Dedifferentiated amniotic fluid mesenchymal stem cell (primary cell): ENCODE results near the gene DDTL.
"Not testable (repeated sequence)": the region's sequence is repeated elsewhere in the genome, so short reads cannot be mapped to it uniquely, and the experiment has no call there.

Source experiments
- DNase-seq: peaks from one replicate; pipeline ENCODE4 v3.0.0-alpha.2; 2016; ENCODE audit errors: extremely low spot score

DDTL gene

DNA sequence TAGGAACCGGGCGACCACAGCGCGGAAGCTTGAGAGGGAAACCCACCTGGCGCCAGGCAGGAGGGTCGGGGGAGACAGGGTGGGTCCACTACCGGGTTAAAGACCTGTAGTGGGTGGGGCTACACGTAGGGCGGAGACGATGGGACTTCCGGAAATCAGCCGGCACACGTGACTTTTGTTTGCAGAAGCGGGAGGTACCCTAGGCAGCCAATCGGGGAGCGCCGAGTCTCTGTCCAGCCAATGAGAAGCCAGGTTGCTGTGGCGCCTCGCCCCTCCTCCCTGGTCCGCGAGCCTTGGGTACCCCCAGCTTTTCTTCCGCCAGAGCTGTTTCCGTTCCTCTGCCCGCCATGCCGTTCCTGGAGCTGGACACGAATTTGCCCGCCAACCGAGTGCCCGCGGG, at the start of gene DDTL:
DDTL (plus strand) TSS at position 321 of the 400 bp plus-strand sequence; CDS start at position 348, 27 bp downstream.
- not testable (repeated sequence) for DNase-seq

DNA sequence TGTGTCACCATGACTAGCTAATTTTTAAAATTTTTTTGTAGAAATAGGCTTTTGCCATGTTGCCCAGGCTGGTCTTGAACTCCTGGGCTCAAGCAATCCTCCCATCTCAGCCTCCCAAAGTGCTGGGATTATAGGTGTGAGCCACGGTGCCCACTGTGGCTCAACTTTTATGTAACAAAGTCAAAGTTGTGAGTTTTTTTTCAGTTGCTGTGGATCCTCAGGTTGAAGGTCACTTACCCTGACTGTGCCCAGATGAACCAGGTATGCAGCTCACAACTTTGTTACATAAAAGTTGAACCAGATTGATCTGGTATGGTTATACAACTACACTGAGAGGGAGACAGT, 46.4 kb upstream of the DDTL start:
- not testable (repeated sequence) for DNase-seq

GRCh38 chr22:23921586-23922201, 45.0 kb upstream of the DDTL start:
- not testable (repeated sequence) for DNase-seq

GRCh38 chr22:23922921-23923320, 43.8 kb upstream of the DDTL start:
- no peak for DNase-seq

GRCh38 chr22:23925020-23925606, 41.6 kb upstream of the DDTL start:
- DNase-seq = no peak

DNA sequence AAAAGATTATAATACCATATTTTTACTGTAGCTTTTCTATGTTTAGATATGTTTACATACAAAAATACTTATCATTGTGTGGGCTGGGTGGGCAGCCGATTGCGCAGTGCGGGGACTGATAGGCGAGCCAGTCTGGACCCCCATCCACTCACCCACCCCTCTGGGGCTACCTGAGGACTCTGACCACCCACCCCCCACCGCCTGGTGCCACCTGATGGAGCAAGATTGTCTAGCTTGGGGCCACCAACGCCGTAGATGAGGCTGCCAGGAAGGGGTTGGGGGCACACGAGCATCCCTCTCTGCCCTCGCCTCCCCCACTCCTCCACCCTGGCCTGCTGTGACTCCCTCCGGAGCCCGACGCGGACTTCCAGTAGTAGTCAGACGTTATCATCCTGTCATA, 40.1 kb upstream of the DDTL start:
- DNase-seq = no peak

DNA sequence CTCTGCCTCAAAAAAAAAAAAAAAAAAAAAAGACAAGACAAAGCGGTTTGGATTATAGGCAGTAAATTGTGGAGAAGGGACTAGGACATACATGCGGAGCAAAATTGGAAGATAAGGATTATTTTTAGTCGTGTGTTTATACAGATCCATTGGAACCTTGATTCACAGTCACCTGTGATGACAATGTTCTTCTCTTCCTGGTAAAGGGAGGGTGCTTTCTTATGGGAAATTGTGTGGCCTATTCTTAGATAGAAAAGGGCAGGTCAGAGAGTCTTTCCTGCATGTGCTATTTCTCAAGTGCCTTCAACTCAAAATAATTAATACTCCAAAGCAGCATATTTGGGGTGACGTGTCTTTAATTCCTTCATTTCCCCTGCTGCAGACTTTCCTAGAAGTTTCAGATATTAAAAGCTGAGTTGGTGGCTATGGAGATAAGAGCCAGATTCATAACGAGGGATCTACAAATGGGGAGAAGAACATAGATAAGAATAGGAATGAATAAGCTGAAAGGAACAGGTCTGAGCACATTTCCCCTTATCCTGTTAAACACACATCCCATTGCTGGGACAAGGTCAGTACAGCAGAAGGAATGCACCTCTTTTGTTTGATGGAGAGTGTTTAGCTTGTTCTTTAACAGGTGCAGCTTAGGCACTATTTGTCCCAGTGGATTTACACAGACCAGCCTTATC, 28.2 kb upstream of the DDTL start:
- no peak for DNase-seq

GRCh38 chr22:23939017-23939357, 27.7 kb upstream of the DDTL start:
- no peak for DNase-seq

DNA sequence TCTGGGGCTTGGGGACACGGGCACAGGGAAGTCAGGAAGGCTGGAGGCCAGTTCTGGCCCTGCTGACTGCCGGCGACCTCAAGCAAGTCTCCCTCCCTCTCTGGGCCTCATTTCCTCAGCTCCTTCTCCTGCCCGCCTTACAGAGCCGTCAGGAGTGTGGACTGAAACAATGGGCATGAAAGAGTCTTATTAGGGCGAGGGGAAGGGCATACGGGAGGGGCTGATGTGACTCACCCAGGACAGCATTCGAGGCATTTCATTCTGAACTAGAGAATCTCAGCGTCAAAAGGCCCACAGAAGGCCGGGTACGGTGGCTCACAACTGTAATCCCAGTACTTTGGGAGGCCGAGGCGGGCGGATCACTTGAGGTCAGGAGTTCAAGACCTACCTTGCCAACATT, 26.5 kb upstream of the DDTL start:
- DNase-seq = not testable (repeated sequence)

DNA sequence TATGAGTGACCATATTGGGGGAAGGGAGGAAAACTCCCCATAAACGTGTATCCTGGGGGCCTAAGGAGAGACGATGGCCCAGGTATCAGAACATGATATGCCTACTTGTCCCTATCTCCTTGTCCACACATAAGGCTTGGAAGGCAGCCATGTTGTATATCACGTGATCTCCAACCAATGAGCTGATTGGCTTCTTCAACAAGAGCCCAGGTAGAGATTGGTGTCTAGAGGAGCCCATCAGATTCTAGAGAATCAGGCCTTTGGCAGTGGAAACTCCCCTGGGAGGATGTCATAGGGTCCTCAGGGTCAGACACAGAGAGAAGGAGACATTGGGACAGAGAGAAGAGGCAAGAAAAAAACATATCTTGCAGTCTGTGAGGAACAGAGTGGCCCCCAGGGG, 19.3 kb upstream of the DDTL start:
- DNase-seq = not testable (repeated sequence)

DNA sequence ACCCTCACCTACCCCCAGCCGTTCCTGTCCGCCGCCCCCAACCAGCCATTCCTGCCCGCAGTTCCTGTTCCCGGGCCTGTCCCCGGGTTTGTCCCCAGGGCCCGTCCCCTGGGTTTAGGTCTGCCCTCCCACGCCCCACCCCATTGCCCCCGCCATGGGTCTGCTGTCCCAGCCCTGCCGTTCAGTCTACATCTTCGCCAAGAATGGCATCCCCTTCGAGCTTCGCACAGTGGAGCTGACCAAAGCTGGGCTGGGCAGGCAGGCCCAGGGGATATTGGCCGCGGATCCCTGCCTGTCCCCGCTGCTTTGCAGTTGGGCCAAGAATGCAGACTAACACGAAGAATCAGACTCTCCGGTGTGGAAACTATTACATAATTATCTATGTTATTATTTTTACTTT, 16.9 kb upstream of the DDTL start:
- DNase-seq = not testable (repeated sequence)

DNA sequence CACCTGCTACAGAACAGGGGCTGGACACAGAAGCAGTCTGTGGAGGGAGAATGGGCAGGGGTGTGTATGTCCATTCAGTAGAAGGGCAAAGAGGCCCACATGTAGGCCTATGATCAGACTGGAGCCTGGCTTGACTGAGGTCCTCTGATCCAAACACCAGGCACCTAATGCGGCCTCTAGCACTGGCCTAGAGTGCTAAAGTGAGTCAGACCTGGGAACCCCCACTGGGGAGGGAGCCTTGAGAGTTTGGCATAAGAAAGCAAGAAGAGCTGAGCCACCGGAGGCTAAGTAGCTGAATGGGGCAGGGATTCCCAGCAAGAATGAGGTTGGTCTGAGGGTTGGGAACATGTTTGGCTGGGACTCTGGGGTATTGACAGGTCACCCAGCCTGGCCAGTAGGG, 15.3 kb upstream of the DDTL start:
- DNase-seq = not testable (repeated sequence)

DNA sequence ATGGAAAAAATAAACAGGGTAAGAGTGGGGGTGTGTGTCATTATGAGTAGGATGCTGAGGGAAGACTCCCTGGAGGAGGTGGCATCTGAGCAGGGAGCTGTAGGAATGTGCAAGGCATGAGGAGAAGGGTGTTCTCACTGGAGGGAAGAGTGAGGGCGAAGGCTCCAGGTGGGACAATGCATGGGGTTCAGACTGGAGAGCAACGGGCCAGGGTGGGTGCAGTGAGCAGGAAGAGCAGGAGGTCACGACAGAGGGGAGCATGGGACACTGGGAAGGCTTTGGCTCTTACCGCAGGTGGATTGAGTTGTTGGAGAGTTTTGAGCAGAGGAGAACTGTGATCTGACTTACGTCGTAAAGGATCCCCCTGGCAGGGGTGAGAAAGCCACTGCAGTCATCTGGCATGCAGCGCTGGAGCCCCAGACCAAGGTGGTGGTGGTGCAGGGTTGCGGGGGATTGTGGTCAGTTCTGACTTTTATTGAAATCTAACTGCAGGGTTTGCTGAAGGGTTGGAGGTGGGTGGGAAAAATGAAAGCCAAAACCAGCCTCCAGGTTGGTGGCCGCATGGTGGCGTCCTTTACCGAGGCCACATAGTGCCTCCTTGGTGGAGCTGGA, 13.8 kb upstream of the DDTL start:
- DNase-seq = not testable (repeated sequence)

DNA sequence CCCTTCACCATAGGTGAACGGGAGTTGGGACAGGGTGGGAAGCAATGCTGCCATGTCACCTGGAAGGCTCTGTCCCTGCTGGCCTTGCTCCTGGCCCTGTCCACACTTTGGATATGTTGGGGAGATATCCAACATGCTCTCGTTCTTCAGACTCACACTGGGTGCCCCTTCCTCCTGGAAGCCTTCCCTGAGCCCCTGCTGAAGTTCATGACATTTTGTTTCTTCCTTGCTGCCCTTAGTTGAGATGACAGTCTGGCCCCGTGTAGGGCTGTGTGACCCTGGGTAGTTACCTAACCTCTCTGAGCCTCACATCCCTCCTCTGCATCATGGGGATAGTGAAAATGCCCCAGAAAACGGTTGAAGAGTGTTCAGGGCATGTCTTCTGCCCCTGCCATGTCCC, 13.2 kb upstream of the DDTL start:
- DNase-seq = not testable (repeated sequence)

DNA sequence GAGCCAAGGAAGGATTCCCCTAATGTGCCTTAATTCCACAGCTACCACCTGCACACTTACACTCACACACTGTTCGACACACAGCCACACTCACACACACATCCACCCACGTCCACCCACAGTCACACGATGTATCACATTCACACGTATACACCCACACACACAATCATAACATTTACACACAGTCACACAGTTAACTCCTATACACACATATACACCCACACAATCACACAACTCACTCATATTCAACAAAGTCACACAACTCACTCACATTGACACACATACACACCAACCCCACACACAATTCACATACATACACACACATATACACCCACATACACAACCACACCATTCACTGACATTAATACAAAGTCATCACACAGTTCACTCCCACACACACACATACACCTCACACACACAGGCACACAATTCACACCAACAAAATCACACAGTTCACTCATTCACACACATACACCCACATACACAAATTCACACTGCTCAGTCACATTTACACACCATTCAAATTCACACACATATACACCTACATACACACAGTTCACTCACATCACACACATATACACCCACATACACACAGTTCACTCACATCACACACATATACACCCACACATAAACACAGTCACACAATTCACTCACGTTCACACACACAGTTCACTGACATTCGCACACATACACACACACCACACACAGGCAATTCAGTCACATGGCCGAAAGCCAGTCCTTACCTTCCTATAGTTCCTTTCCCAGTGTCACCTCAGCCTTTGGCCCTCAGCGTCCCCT, 12.3 kb upstream of the DDTL start:
- not testable (repeated sequence) for DNase-seq

DNA sequence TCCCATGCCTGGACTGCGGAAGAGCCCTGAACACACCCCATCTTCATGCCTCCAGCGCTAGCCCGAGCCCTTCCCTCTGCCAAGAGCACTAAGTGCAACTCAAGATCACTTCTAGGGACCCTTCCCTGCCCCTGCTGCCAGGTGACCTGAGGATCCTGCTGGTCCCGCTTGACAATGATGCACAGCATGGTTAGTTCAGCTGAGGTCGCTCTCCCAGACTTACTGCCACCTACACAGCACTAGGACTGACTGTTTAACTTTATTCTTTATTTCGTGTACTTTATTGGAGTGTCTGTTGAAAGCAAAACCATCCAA, 11.7 kb upstream of the DDTL start:
- not testable (repeated sequence) for DNase-seq

- DNase-seq = not testable (repeated sequence)
These were observed 10.8 kb upstream of the DDTL start for GRCh38 chr22:23955886-23956285.

DNA sequence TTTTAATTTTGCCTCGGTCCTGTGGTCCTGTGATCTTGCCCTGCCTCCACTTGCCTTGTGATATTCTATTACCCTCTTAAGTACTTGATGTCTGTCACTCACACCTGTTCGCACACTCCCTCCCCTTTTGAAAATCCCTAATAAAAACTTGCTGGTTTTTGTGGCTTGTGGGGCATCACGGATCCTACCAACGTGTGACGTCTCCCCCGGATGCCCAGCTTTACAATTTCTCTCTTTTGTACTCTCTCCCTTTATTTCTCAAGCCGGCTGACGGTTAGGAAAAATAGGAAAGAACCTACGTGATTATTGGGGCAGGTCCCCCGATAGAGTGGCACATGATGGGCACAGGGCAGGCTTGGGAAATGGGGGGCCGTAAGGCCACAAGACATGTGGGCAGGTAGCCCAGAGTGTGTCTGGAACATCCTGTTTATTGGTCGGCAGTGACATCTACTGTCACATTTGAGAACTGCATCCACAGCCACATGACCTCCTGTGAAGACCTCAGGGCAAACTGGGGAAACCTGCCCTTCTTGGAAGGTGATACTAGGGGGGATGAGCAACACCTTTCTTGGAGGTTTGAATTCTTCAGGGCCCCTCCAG, 10.3 kb upstream of the DDTL start:
- peak; percentile 56 for DNase-seq

- not testable (repeated sequence) for DNase-seq
These were observed 5.5 kb upstream of the DDTL start, which contains the start of gene GSTT2B for GRCh38 chr22:23961084-23961771. Gene GSTT2B (minus strand): TSS chr22:23961195. CDS start chr22:23961131, 64 bp downstream.

- not testable (repeated sequence) for DNase-seq
These were observed 594 bp upstream of the DDTL start for GRCh38 chr22:23966094-23966493.

DNA sequence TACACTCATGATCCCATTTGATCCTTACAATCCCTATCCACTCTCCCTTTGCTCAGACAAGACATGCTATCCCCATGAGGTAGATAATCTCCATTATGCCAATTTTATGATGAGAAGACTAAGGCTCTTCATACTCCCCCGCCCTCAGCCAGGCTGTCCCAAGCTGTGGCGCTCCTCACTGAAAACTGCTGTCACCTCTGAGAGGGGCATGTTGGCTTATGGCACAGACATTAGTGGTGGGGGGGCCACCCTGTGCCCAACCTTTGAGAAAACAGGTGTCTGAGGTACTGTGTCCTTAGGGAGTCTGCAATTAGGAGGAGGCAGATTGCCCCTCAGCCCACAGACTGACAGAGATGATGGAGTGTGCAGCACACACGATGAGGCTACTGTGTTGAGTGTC, 2.4 kb downstream of the DDTL start:
- no peak for DNase-seq
